Heart left ventricle (tissue), 16 donors: ENCODE data around the gene ZNF740. TPM values are rescaled to one million over a fixed set of nuclear protein-coding genes. Genes with fewer than 3 reads are reported as not detected.

Experiments used
- ATAC-seq, 4 donors: fragments of 200-7000 bp; cut with Tn5 transposase; one replicate each; pipeline ENCODE4 v1.9.1; 2020 to 2022; ENCODE audit warnings: moderate library complexity in 4 of 4, mild to moderate bottlenecking in 3 of 4, moderate number of reproducible peaks in 1 of 4
- DNase-seq, 5 donors: peaks; one replicate each; pipeline ENCODE4 v3.0.0-alpha.2; 2020
- H3K27ac ChIP-seq, 12 donors: fragments of 200-600 bp; sonication (generic) in 4 of 12; one replicate each; pipeline versions ENCODE4 v1.5.0 to v1.8.0; 2016 to 2022; ENCODE audit warnings: mild to moderate bottlenecking in 2 of 12
- H3K27me3 ChIP-seq, 9 donors: fragments of 200-600 bp; sonication (generic) in 2 of 9; one replicate each; pipeline versions ENCODE4 v1.5.1 to v1.8.0; 2016 to 2022; ENCODE audit warnings: mild to moderate bottlenecking in 3 of 9
- H3K36me3 ChIP-seq, 9 donors: fragments of 200-600 bp; sonication (generic) in 2 of 9; one replicate each; pipeline versions ENCODE4 v1.5.0 to v1.8.0; 2018 to 2022; ENCODE audit warnings: mild to moderate bottlenecking in 2 of 9
- H3K4me1 ChIP-seq, 12 donors: fragments of 200-600 bp; sonication (generic) in 4 of 12; one replicate each; pipeline versions ENCODE4 v1.5.0 to v1.8.0; 2016 to 2022; ENCODE audit warnings: mild to moderate bottlenecking in 3 of 12
- H3K4me3 ChIP-seq, 12 donors: fragments of 200-600 bp; sonication (generic) in 4 of 12; one replicate each; pipeline versions ENCODE4 v1.5.0 to v1.8.0; 2017 to 2022; ENCODE audit warnings: mild to moderate bottlenecking in 9 of 12, moderate library complexity in 4 of 12
- H3K9me3 ChIP-seq, 12 donors: fragments of 200-600 bp; sonication (generic) in 4 of 12; one replicate each; pipeline versions ENCODE4 v1.5.0 to v1.8.0; 2016 to 2022; ENCODE audit warnings: mild to moderate bottlenecking in 1 of 12
- CTCF ChIP-seq, 12 donors: fragments of 200-600 bp; sonication (generic) in 4 of 12; IDR thresholded peaks; one replicate each; pipeline versions ENCODE4 v1.5.0 to v1.8.0; 2018 to 2022; ENCODE audit warnings: antibody characterized with exemption in 12 of 12, mild to moderate bottlenecking in 5 of 12
- POLR2A ChIP-seq, 2 donors: fragments of 450-650 bp; IDR thresholded peaks; one replicate each; pipeline ENCODE4 v1.6.1; 2017; ENCODE audit warnings: antibody characterized with exemption in 2 of 2, mild to moderate bottlenecking in 2 of 2, moderate library complexity in 2 of 2
- WGBS, 4 donors: extraction: QIAGEN DNeasy Blood & Tissue Kit in 2 of 4; methylation state at CpG; one replicate each; pipeline versions ENCODE4 v1.1.5 to v1.1.7; 2013 to 2018; 5-methylcytosine and 5-hydroxymethylcytosine counted together
- intact Hi-C, 10 donors: fragments of 100-400 bp; cut with DNase I; formaldehyde crosslinking; loops; one replicate each; pipeline versions ENCODE4 v1.11.1 to v1.14.2; 2022
- polyA plus RNA-seq, 2 donors: library from polyadenylated mRNA; stranded (reverse); fragments of 200-250 nt; gene quantifications; one replicate each; pipeline ENCODE4 v1.2.3, GENCODE V29; 2013
- total RNA-seq, 9 donors: library from RNA; depleted of rRNA in 2 of 9; stranded (reverse); fragments of >200 nt in 2 of 9; fragmentation: NEBNext Ultra II Directional in 3 of 9; extraction: Animal tissue kit (Norgen Biotek cat#: 25700) in 3 of 9; gene quantifications; one replicate each; pipeline versions ENCODE4 v1.1.0 to v1.2.4, GENCODE V29; 2016 to 2023
- donor health status: ischemic (EF 13 %, LVEDD 7.1; RV severe dilation, severe dysfunction).
- donor health status: healthy with polysubstance abuse.
- donor health status: DM: no; HTN: yes; CAD: no.
- donor health status: DM: no; HTN: no; CAD: no.
- donor health status: ischemic (EF 25% LVEDD 6.9; RV normal size, moderate dysfunction).
- donor health status: ischemic (EF 25% LVEDD 5.7; RV mildly dilated, moderate dysfunction).
- donor health status: healthy.
- donor health status: DM: yes; HTN: yes; CAD: no.
- donor health status: ischemic (EF 35%, LVEDD 5.7; RV mildly dilated, moderate dysfunction).
- donor health status: nonischemic (EF 11% LVEDD 7.7; RV severe dilation, severe dysfunction).
- donor health status: DM: yes; HTN: yes; CAD: no.
- donor health status: PGD.
- donor health status: ischemic (EF 29% LVEDD 5.4; RV normal size, mild dysfunction).
- donor health status: nonischemic (EF 23%, LVEDD 6.1; RV moderate dilation, normal function).

The ZNF740 gene
- total and polyA plus RNA-seq, 11 donors, result 4.8 to 27.4 (median 17.6) TPM

DNA sequence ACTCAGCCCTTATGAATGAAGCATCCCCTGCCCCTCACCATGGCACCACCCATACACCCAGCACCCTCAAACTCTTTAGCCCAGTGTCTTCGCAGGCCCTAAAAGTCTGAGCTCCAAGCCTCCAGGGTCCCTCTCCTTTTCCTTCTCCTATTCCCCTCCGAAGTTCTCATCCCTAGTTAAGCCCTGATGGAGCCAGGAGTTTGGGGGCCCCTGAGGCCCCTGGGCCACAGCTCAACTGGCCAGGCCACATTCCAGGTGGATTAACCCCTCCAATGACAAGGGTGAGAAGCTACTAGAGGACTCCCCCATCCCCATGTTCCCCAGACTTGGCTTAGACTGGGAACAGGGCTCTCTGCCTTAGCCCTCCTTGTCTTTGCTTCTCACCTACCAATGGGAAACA lies 48.9 kb downstream of the ZNF740 start:
- intact Hi-C loops, result no loop called here
- Histone ChIP-seq H3K27ac (peak overlapping the region in 1 of 12 donors; percentile 17), H3K4me1 (peaks cover 0 to 45% (median 29%) of the 10 kb centered on the region in 12 donors), H3K9me3 (no peaks in the 10 kb centered on the region), H3K27me3 (no peaks in the 10 kb centered on the region), H3K4me3 (no peak overlapping the region), H3K36me3 (peaks cover 0 to 5% (median 0%) of the 10 kb centered on the region in 9 donors)
- DNase-seq (no peak), ATAC-seq (no peak)
- 90 to 97% (median 91%) methylated on average over 2 of the region's 2 CpGs for WGBS, 4 donors
- no peak for TF ChIP-seq CTCF (IDR thresholded peaks at IDR 0.05)
- TF ChIP-seq POLR2A (IDR thresholded peaks at IDR 0.05), result no peak

- WGBS, 4 donors, result 78 to 87% (median 81%) methylated on average over 8 to 10 of the region's 10 CpGs
- Histone ChIP-seq H3K4me1 (peaks cover 0 to 38% (median 25%) of the 10 kb centered on the region in 12 donors), H3K36me3 (peaks cover 0 to 5% (median 0%) of the 10 kb centered on the region in 9 donors), H3K27me3 (no peaks in the 10 kb centered on the region), H3K4me3 (no peak overlapping the region), H3K9me3 (no peaks in the 10 kb centered on the region), H3K27ac (peak overlapping the region in 1 of 12 donors; percentile 83)
- TF ChIP-seq POLR2A (IDR thresholded peaks at IDR 0.05), result no peak
- no peak for TF ChIP-seq CTCF (IDR thresholded peaks at IDR 0.05)
- intact Hi-C loops, result no loop called here
- ATAC-seq (no peak), DNase-seq (no peak)
Observed at GRCh38 chr12:53230108-53230845, 49.8 kb downstream of the ZNF740 start.

DNA sequence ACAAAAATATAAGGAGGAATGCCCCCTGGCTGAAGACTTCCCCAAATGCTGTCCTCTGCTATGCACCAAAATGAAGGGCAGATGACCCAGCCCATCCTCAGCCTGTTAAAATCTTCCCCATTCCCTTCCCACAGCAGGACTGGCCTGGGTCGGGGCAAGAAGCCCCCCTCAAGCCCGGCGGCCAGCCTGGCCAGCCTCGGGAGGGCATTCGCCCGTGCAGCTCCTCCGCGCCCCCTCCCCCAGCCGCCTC lies 51.1 kb downstream of the ZNF740 start:
- DNase-seq (no peak), ATAC-seq (no peak)
- intact Hi-C loops, result no loop called here
- 3 to 5% methylated on average over 9 of the region's 9 CpGs; no CpG with 5 or more reads in 2 of the 4 donors for WGBS, 4 donors
- Histone ChIP-seq H3K4me1 (peaks cover 0 to 35% (median 24%) of the 10 kb centered on the region in 12 donors), H3K27ac (peak overlapping the region in 11 of 12 donors; percentile 47 to 86 (median 75)), H3K36me3 (peaks cover 0 to 5% (median 0%) of the 10 kb centered on the region in 9 donors), H3K9me3 (no peaks in the 10 kb centered on the region), H3K4me3 (peak overlapping the region; percentile 22 to 74 (median 66)), H3K27me3 (no peaks in the 10 kb centered on the region)
- TF ChIP-seq POLR2A (IDR thresholded peaks at IDR 0.05), result no peak
- peak in 2 of 12 donors; percentile 13 to 15 for TF ChIP-seq CTCF (IDR thresholded peaks at IDR 0.05)

DNA sequence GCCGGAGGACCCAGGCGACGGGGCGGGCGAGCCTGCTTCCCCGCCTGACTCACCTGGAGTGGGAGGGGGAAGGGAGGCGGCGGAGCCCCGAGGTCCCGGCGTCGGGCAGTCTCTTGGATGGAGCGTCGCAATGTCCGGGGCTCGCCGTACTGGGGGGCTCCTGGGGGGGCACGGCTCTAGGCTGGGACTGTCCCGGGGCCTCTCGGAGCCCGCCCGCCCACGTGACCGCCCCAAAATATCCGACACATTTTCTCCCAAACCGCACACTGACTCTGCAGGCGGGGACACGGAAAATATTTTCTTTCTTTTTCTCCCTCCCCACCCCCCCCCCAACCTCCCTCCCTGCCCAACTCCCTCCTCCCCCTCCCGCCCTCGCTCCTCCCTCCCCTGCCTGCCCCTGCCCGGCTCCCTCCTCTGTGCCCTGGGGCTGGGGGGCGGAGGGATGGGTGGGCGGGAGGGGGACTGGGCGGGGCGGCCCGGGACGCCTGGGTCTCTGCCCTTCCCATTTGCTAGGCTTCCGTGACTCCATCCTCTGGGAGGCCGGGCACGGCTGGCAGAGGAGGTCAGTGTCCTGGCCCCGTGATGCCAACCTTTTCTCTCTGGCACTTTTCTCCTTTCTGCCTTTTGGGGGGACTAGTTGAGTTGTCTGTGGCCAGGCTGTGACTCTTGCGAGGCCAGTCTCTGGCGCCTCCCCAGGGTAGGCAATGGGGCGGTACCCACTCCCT lies 51.6 kb downstream of the ZNF740 start, which contains the start of gene RARG:
RARG (minus strand) TSS at position 289 of the 725 bp plus-strand sequence. CDS start 4,664 bp downstream, outside the sequence.
- ATAC-seq (peak; percentile 32 to 61 (median 56)), DNase-seq (peak in 4 of 5 donors; percentile 61 to 70 (median 64))
- peaks cover 0 to 35% (median 24%) of the 10 kb centered on the region in 12 donors for H3K4me1 ChIP-seq
- peaks cover 0 to 4% (median 0%) of the 10 kb centered on the region in 9 donors for H3K36me3 ChIP-seq
- H3K27ac ChIP-seq, result peak within 1 kb of the TSS; percentile 8 to 86 (median 74)
- H3K27me3 ChIP-seq, result no peaks in the 10 kb centered on the region
- peak within 1 kb of the TSS; percentile 22 to 74 (median 66) for H3K4me3 ChIP-seq
- no peak for TF ChIP-seq POLR2A (IDR thresholded peaks at IDR 0.05)
- peak in 1 of 12 donors; percentile 4 for TF ChIP-seq CTCF (IDR thresholded peaks at IDR 0.05)
- intact Hi-C loops, result loop anchor here in 1 of 10 donors (2.0 kb wide), 1 partner anchor 19 kb away; no protein-coding TSS in a partner anchor
- WGBS, 4 donors, result 2 to 5% (median 3%) methylated on average over 19 to 44 of the region's 44 CpGs
- no peaks in the 10 kb centered on the region for H3K9me3 ChIP-seq
